Type B pancreatic cell (in vitro differentiated cells): ENCODE results near the gene GRM2. TPM values are rescaled to one million over a fixed set of nuclear protein-coding genes. Genes with fewer than 3 reads are reported as not detected.
"Not testable (repeated sequence)": the region's sequence is repeated elsewhere in the genome, so short reads cannot be mapped to it uniquely, and the experiment has no call there.

Experiments used
- DNase-seq: peaks from one replicate; pipeline ENCODE4 v3.0.0; 2021; ENCODE audit warnings: mixed read lengths; ENCODE audit not compliant: unreplicated experiment; ENCODE audit errors: extremely low spot score
- H3K27ac Mint-ChIP-seq: 2 replicates; pipeline ENCODE4 v1.8.0; 2021; ENCODE audit warnings: mild to moderate bottlenecking, mixed read lengths
- H3K27me3 Mint-ChIP-seq: 2 replicates; pipeline ENCODE4 v1.8.0; 2021; ENCODE audit warnings: mixed read lengths
- H3K36me3 Mint-ChIP-seq: 2 replicates; pipeline ENCODE4 v1.8.0; 2021; ENCODE audit warnings: mixed read lengths
- H3K4me1 Mint-ChIP-seq: one replicate; pipeline ENCODE4 v1.8.0; 2021; ENCODE audit warnings: mixed read lengths; ENCODE audit not compliant: unreplicated experiment
- H3K4me3 Mint-ChIP-seq: 2 replicates; pipeline ENCODE4 v1.8.0; 2021; ENCODE audit warnings: mild to moderate bottlenecking, mixed read lengths
- H3K9me3 Mint-ChIP-seq: 2 replicates; pipeline ENCODE4 v1.8.0; 2021; ENCODE audit warnings: mixed read lengths
- total RNA-seq: library from RNA; stranded (reverse); gene quantifications from 2 replicates; pipeline ENCODE4 v1.2.1, GENCODE V29; 2021; ENCODE audit warnings: low replicate concordance
- TF ChIP-seq, protein P1 (sequence below): fragments of 200-600 bp; sonication (generic); conservative IDR thresholded peaks from 2 replicates; pipeline ENCODE4 v1.5.0; 2021; ENCODE audit warnings: antibody characterized with exemption, mild to moderate bottlenecking

The GRM2 gene
- total RNA-seq, 1 donor from 2014 or later: 0.58 TPM

DNA sequence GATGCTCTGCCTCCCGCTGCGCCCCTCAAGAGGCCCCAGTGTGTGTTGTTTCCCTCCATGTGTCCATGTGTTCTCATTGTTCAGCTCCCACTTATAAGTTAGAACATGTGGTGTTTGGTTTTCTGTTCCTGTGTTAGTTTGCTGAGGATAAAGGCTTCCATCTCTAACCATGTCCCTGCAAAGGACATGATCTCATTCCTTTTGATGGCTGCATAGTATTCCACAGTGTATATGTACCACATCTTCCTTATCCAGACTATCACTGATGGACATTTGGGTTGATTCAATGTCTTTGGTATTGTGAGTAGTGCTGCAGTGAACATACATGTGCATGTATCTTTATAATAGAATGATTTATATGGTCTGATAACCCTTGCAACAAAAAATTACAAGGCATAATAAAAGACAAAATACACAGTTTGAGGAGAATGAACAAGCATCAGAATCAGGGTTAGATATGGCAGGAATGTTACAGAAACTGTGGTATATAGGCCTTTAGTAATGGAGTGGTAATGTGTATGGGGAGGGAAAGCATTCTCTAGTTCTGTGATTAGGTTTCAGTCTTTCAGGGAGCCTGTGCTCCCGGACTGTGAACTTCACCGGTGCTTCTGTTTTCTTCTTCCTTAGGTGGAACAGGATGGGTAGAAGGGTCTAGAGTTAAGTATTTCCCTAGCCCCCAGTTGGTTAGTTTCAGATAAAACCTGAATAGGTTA lies 27.1 kb downstream of the GRM2 start:
- TF ChIP-seq, protein P1, sequence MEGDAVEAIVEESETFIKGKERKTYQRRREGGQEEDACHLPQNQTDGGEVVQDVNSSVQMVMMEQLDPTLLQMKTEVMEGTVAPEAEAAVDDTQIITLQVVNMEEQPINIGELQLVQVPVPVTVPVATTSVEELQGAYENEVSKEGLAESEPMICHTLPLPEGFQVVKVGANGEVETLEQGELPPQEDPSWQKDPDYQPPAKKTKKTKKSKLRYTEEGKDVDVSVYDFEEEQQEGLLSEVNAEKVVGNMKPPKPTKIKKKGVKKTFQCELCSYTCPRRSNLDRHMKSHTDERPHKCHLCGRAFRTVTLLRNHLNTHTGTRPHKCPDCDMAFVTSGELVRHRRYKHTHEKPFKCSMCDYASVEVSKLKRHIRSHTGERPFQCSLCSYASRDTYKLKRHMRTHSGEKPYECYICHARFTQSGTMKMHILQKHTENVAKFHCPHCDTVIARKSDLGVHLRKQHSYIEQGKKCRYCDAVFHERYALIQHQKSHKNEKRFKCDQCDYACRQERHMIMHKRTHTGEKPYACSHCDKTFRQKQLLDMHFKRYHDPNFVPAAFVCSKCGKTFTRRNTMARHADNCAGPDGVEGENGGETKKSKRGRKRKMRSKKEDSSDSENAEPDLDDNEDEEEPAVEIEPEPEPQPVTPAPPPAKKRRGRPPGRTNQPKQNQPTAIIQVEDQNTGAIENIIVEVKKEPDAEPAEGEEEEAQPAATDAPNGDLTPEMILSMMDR: no peak
- H3K9me3 Mint-ChIP-seq: no peaks in the 10 kb centered on the region
- no peak for DNase-seq
- H3K27ac Mint-ChIP-seq: no peak overlapping the region
- no peaks in the 10 kb centered on the region for H3K4me1 Mint-ChIP-seq
- H3K4me3 Mint-ChIP-seq: no peak overlapping the region
- peaks cover 34% of the 10 kb centered on the region for H3K27me3 Mint-ChIP-seq
- no peaks in the 10 kb centered on the region for H3K36me3 Mint-ChIP-seq

DNA sequence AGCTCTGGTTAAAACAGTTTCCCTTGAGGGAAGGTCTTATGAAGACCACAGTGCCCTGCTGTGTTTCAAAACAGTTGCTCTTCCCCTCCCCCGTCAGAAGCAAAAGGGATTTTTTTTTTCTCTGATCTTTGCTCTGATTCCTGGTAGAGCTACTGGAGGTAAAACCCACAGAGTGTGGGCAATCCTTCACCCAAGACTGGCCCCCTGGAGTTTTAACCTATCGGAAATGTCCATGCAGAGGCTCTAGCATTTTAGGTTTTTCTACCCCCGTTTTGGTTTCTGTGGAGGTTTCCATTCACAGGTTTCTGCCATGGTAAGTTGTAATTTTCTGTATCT lies 27.7 kb downstream of the GRM2 start:
- Mint-ChIP-seq H3K36me3 (no peaks in the 10 kb centered on the region), H3K4me1 (no peaks in the 10 kb centered on the region), H3K9me3 (no peaks in the 10 kb centered on the region), H3K27me3 (peaks cover 36% of the 10 kb centered on the region), H3K4me3 (no peak overlapping the region), H3K27ac (no peak overlapping the region)
- TF ChIP-seq, protein P1: no peak
- no peak for DNase-seq

DNA sequence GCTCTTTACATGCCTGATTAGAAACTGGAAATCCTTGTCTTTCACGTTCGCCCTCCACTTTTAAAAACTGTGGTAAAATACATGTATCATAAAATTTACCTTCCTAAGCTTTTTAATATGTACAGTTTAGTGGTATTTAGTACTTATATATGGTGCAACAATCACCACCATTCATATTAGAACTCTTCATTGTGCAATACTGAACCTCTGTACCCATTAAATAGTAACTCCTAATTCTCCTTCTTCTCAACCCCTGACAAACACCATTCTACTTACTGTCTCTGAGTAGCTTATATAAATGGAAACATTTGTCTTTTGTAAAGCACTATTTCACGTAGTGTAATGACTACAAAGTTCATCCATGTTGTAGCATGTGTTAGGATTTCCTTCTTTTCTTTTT lies 28.2 kb downstream of the GRM2 start:
- no peak for DNase-seq
- H3K4me3 Mint-ChIP-seq: no peak overlapping the region

DNA sequence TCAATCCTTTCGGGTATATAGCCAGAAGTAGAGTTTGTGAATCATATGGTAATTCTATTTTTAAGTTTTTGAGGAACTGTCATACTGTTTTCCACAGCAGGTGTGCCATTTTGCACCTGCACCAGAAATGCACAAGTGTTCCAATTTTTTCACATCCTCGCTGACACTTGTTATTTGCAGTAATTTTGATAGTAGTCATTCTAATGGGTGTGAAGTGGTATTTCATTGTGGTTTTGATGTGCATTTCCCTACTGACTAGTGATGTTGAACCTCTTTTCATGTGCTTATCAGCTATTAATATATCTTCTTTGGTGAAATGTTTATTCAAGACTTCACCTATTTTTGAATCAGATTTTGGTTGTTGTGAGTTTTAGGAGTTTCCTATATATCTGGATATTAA lies 29.1 kb downstream of the GRM2 start:
- Mint-ChIP-seq H3K36me3 (no peaks in the 10 kb centered on the region), H3K4me3 (no peak overlapping the region), H3K9me3 (no peaks in the 10 kb centered on the region), H3K27me3 (peaks cover 45% of the 10 kb centered on the region), H3K4me1 (no peaks in the 10 kb centered on the region), H3K27ac (no peak overlapping the region)
- TF ChIP-seq, protein P1: no peak
- DNase-seq: no peak

More for the DNA sequence above, 28.2 kb downstream of the GRM2 start:
- Mint-ChIP-seq H3K4me1 (no peaks in the 10 kb centered on the region), H3K27me3 (peaks cover 40% of the 10 kb centered on the region), H3K9me3 (no peaks in the 10 kb centered on the region), H3K36me3 (no peaks in the 10 kb centered on the region), H3K27ac (no peak overlapping the region)
- TF ChIP-seq, protein P1: no peak

DNA sequence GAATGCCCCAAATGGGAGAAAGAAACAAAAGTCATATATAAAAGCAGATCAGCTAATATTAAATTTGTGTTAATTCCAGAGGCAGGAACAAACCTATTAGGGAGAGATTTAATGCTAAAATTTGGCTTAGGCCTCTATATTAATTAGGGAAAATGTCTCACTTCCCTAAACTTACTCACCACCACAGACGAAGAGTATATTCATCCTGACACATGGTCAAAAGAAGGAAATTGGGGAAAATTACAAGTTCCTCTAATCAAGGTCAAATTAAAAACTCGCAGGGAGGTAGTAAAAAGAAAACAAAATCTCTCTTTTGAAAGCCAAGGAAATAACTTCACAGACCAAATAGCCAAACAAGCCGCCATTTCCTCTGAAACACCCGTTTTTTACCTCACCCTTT lies 32.2 kb downstream of the GRM2 start:
- Mint-ChIP-seq H3K4me1 (no peaks in the 10 kb centered on the region), H3K36me3 (no peaks in the 10 kb centered on the region), H3K27me3 (peaks cover 49% of the 10 kb centered on the region), H3K27ac (no peak overlapping the region), H3K9me3 (peaks cover 4% of the 10 kb centered on the region), H3K4me3 (no peak overlapping the region)
- DNase-seq: no peak
- TF ChIP-seq, protein P1: no peak

DNA sequence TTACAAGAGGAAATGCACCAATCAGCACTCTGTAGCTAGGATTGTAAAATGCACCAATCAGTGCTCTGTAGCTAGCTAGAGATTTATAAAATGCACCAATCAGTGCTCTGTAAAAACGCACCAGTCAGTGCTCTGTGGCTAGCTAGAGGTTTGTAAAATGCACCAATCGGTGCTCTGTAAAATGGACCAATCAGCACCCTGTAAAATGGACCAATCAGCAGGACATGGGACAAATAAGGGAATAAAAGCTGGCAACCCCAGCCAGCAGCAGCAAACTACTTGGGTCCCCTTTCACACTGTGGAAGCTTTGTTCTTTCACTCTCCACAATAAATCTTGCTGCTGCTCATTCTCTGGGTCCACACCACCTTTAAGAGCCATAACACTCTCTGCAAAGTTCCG lies 35.5 kb downstream of the GRM2 start:
- H3K27ac Mint-ChIP-seq, DNase-seq, H3K4me1 Mint-ChIP-seq, H3K9me3 Mint-ChIP-seq, H3K36me3 Mint-ChIP-seq, H3K4me3 Mint-ChIP-seq: not testable (repeated sequence)
- H3K27me3 Mint-ChIP-seq: peaks cover 45% of the 10 kb centered on the region

DNA sequence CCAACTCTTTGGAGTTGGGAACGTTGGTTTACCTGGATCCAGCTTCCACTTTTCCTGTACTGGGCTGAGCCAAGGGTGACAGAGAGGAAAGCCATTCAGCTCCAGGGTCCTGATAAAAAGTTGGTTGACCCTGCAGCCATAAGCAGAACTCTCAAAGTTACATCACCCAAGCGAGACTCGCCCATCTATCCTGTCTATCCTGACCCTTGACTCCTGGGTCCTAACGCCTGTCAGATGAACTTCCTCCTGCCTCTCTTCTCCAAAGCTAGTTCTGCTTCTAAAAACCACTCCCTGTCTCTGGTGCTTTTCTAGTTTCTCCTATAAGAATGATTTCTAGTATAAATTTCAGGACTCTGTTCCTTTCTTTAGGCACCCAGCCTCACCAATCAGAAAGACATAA lies 36.1 kb downstream of the GRM2 start:
- H3K9me3 Mint-ChIP-seq, H3K36me3 Mint-ChIP-seq, DNase-seq, H3K27ac Mint-ChIP-seq, H3K4me3 Mint-ChIP-seq, H3K4me1 Mint-ChIP-seq: not testable (repeated sequence)
- H3K27me3 Mint-ChIP-seq: peaks cover 39% of the 10 kb centered on the region
